HG02678 (cell line): ENCODE data around the gene PAIP2.
"Not testable (repeated sequence)": the region's sequence is repeated elsewhere in the genome, so short reads cannot be mapped to it uniquely, and the experiment has no call there.

Source experiments
- ATAC-seq: cut with Tn5 transposase; IDR thresholded peaks from one replicate; pipeline ENCODE4 v1.9.1; 2021; ENCODE audit warnings: mild to moderate bottlenecking, moderate library complexity; ENCODE audit not compliant: unreplicated experiment

The PAIP2 gene

DNA sequence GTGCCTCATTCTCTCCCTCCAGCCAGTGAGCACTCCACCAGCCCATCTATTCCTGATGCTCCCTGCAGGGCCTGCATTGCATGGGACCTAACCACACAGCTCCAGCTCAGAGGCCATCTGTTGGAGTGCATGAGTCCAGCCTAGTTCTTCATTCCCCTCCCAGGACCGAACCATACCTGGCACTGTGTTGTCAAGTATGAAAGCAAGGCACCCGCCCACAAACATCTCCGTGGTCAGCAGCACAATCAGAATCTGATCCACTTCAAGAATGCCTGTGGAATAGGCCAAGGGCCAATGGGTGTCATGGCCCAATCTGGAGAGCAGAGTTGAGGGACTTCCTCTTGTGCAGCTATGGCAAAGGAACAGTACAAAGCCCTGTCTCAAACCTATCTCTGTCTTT is 35.6 kb downstream of the PAIP2 start:
- no peak for ATAC-seq

DNA sequence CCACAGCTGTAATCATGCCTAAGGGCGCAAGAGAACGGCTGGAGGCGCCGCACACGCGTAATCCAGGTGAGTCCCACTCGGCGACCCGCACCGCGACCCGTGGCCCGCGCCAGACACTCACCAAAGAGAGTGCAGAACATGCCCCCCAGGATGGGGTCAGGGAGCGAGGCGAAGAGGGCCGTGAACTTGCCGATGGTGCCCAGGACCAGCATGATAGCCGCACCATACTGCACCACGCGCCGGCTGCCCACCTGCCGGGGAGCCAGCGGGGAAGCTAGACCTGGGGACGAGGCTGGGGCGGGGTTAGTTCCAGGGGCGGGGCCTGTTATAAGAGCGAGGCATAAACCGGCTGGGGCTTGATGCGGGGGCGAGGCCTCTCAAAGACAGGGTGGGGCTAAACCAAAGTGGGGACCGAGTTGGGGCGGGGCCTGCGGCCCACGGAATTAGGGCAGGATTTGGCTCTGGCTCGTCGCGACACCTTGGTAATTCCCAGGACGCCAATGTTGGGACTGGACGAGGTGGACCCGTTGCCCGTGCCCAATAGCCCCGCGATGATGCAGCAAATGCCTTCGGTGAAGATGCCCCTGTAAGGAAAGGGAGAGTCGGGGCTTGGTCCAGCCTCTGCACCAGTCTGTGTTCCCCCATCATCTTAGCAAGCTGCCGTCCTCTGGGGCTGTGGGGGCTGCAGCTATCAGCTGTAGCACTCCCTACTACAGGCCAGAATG is 36.6 kb downstream of the PAIP2 start:
- no peak for ATAC-seq

DNA sequence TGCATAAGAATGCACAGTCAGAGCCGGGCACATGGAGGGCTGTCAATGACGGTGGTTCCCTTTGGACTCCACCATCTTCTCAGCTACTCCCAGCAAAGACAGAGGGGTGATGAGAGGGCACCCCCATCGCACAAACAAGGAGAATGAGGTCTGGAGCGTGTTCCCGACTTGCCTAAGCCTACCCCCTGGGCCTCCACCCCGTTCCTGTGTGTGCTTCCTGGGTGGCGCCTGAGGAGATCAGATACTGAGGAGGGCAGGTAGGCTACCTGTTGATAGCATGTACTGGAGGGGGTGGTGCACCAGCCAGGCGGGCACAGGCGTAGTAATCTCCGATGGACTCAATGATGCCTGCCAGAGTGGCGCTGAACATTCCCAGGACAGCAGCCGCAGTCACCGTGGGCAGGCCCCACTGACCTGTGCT is 37.3 kb downstream of the PAIP2 start:
- no peak for ATAC-seq

DNA sequence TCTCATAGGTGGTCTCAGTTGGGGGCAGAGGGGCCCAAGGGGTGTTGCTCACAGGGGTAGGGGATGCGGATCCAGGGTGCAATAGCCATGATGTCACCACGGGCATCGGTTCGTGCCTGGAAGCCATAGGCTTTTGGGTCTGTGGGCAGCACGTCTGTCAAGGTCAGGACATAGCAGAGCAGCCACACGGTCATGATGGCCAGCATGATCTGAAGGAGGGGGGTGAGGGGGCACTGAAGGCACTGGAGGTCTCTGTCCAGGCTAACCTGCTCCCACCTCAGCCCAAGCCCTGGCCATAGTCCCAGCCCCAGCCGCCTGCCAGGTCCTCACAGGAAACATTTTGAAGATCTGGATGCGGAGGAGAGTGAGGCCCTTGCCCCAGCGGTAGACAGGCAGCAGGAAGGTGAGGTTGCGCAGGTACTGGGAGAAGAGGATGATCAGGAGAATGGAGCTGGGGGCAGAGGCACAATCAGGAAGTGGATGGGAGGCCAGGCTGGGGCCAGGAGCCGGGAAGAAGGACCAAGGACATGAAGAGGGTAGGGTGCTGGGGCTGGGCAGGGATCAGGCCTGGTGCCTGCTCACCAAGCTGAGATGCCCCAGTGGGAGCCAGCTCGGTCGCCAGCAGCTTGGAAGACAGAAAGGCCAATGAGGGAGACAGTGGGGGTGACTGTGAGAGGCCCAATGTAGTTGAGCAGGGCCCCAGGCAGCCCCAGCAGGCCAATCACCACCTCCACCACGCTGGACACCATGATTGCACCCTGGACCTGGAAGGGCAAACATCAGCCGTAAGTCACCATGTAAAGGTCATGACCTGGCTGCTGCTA is 38.2 kb downstream of the PAIP2 start:
- no peak for ATAC-seq

DNA sequence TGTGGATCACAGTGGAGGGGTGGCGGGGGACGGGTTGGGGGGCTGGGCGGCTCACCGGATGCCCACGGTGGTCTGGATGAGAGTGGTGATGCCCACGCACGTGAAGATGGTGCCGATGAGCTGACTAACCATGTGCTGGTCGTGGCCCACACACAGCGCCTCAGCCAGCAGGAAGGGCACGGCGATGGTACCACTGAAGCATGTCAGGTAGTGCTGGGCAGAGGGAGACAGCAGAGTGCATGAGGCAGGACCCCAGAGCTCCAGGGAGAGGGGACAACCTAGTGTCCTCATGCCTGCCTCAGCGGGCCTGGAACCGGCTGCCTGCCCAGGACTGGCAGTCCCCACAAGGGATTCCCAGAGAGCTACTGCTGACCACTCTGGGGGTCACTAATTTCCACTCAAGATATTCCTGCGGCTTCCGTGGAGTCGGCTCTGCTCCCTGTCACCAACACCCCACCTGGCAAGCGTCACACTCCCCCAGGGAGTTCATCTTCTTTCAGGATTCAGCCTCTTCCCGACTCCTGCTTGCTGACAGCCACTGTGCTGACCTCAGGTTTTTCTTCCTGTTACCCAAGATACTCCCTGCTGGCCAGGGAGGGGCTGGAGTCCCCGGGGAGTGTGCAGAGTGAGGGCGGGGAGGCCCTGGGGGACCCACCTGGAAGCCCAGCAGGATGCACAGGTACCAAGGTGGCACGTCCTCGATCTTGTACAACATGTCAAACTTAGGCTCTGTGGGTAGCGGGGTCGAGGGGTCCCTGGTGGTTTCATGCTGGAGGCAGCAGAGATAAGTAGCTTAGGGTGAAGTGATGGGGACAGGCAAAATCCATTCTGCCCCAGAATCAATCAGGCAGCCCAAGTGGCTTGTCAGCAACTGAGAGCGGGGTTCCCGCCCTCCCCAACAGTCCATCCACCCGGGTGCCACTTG is 40.4 kb downstream of the PAIP2 start:
- no peak for ATAC-seq

DNA sequence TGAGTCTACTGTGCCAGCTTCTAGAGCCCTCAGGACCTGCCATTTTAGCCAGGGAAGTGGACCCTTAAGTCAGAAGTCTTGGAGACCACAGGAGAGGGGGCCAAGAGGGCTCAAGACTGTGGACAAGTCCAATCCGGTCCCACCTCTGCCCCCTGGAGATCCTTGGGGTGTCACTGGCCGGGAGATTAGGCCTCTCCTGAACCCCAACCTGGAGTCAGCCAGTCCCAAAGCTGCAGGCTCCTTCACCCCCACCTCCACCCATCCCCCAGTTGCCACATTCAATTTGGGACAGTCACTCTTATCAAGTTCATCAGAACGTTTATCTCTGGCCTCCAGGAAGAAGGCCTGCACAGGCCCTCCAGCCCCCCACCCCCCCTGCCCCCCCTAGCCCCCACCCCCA is 41.2 kb downstream of the PAIP2 start:
- no peak for ATAC-seq

DNA sequence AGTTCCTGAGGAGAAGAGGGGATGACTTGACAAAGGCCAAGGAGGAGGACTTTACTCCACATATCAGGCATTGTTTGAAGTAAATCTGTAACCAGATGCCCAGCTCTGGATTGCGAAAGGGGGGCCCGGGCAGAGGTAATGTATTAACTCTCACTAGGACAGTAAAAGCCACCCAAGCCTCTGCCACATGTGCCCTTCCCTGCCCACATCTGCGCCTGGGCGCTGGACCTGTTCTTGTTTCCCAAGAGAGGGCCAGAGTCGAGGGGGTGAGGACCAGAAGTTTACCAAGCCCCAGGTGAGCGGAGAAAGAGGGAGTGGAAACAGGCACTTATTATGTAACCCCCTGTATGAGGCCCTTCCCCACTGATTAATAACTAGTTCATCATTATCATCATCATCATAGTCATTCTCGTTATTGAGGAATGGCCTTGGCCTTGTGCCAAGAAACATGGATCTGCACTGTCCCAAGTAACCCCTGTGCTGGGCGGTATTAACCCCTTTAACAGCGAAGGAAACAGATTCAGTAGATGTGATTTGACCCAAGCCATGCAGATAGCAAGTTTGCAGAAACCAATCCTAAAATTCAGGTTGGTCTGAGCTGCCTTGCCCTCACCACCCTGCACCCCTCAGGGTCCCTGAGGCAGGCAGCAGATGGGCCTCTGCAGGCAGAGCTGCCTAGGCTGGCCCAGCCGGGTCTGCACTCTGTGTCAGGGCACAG is 41.8 kb downstream of the PAIP2 start, which contains the start of gene SLC23A1:
Gene SLC23A1 (minus strand): TSS at position 23 of the 718 bp plus-strand sequence. CDS start 44 bp downstream, outside the sequence.
- ATAC-seq = no peak

DNA sequence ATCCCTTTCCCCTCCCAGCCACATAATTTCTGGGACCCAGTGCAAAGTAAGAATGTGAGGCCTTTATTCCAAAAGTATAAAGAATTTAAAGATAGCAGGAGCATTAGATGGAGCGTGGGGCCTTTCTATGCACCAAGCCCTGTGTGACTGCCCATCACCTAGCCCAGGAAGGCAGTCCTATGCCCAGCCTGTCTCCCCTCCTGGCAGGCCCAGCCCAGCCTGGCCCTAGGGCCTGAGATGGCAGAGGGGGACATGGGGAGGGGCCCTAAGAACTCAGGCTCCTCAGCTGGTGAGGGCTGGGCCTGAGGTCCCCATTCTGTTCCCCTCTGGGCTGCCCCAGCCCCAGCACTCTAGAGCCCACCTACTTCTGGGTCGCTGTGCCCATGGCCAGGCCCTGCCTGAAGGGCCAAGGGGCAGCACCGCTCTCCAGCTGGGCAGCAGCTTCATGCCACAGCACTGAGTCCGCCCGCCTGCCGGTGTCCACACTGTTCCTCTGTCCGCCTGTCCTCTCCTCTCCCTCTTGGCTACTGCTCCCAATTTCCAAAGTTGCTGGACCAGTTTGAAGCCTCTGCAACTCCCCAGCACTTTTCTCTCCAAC is 42.4 kb downstream of the PAIP2 start:
- ATAC-seq = no peak

DNA sequence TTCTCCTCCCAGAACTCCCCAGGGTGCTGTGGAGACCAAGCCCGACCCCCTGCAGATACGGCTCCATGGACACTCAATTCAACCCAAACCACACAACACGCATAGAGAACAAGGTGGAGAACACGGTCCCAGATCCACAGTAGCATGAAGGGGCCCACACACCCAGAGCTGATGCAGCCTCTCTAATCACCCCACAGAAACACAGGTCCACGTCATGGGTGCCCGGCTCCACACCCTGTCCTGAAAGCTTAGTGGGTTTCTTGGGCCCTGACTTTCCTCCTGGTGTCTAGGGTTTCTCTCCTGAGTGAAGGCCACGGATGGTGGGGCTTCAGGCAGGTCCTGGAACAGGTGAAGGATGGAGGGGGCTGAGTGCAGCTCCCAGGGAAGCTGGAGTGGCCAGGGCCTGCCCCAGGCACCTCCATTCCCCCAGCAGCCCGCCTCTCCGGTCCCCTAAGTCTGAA is 43.0 kb downstream of the PAIP2 start:
- no peak for ATAC-seq

DNA sequence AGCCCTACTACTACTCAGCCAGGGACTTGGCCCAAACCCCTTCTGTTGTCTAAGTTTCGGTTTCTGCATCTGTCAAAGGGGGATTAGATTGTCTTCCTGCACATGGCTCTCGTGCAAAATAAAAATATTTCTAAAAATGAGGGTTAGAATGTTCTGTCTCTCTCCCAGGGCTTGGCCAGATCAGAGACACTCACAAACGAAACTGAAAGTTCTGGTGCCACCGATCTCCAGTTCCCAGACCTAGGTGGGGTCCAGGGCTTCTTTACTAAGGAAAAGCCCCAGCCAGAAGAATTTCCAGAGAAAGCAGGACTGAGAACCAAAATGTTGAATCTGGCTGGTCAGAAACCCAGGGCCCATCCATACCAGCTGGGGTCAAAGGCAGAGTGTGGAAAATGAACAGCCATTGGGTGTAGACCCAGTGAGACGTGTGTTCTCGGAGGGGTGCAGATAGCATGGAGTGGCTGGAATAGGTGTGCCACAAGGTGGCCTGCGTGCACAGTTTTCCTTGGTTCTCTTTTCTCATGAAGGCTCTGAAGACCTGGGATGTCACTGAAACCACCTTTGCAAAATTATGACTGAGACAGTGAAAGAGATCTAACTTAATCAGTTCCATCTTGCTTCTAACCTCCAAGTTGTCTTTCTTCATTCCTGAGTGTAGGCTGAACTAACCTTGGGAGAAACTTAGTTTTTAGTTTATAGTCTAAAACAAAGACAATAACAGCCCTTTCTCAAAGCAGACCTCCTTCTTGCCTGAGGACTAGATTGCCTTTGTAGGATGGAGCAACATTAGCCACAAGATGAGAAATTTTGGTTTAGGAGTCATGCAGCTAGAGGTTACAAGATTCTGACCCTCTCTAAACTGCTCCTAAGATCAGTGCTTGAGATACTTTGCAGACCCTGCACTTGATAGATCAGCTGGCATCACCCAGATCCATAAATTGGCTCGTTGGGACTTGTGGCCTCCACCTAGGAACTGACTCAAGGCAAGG is 43.7 kb downstream of the PAIP2 start:
- no peak for ATAC-seq

DNA sequence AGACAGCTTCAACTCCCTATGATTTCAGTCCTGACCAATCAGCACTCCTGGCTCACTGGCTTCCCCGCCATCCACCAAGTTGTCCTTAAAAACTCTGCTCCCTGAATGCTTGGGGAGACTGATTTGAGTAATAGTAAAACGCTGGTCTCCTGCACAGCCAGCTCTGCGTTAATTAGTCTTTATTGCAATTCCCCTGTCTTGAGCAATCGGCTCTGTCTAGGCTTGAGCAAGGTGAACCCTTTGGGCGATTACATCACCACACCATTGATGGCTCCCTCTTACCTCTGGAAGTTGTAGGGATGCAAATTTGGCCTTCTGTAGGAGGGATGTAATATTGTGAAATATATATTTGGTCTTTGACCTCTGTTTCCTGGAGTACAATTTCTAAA is 44.4 kb downstream of the PAIP2 start:
- no peak for ATAC-seq

DNA sequence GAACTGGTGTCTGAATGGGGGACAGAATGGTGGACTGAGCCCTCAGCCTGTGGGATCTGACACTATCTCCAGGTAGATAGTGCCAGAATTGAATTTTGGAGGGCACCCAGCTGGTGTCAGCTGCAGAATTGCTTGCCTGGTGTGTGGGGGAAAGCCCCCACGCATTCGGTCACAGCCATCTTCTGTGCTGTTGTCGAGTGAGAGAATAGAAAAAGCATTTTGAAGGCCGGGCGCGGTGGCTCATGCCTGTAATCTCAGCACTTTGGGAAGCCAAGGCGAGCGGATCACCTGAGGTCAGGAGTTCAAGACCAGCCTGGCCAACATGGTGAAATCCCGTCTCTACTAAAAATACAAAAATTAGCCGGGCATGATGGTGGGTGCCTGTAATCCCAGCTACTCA is 45.3 kb downstream of the PAIP2 start:
- not testable (repeated sequence) for ATAC-seq

DNA sequence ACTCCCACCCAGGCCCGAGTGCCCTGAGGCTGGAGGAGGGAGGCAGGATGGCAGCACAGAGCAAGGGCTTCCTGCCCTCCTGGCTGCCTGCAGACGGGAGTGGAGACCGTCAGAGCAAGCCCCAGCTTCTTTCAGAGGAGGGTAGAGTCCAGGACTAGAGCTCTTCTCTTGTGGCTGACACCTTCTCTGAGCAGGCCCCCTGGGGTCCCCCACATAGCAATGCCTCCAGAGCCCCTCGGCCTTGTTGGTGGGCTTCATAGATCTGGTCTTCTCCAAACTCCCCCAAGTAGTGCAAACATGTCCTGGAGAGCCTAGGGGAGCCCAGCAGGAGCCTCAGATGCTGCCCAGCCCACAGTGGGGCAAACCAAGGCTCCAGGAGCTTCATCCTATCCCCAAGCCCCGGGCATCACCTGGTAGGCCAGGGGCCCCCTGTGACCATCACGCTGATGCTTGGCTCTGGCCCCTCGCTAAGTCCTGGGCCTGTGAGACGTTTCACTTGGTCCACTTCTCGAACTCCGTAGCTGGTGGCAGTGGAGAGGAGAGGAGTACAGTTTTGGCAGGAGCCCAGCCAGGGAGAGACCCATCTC is 46.0 kb downstream of the PAIP2 start:
- no peak for ATAC-seq

DNA sequence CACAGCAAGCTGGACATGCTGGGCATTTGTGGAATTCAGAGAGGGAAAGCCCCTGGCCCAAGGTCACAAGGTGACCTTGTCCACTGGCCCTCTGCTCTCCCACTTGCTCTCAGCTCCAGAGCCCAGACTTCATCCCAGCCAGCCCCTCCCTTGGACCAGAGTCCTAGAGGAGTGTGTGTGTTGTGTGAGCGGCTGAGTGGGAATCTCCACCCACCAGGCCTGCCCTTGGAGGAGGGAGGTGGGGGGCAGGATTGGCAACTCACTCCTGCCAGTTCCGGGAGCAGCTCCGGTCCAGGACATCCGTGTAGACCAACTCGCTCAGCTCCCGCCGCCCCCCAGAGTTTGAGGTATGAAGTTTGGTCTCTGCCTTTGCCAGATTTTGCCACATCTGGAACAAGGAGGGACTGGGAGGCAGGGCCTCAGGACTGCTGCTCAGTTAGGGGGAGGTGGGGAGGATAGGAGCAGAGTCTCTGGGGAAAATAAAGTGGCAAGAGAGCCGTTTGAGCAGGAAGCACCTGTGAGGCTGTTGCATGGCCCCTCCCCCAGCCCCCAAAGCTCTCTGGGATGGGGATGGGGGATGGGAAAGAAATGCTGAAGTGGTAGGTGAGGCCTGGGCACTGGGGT is 46.7 kb downstream of the PAIP2 start:
- no peak for ATAC-seq

DNA sequence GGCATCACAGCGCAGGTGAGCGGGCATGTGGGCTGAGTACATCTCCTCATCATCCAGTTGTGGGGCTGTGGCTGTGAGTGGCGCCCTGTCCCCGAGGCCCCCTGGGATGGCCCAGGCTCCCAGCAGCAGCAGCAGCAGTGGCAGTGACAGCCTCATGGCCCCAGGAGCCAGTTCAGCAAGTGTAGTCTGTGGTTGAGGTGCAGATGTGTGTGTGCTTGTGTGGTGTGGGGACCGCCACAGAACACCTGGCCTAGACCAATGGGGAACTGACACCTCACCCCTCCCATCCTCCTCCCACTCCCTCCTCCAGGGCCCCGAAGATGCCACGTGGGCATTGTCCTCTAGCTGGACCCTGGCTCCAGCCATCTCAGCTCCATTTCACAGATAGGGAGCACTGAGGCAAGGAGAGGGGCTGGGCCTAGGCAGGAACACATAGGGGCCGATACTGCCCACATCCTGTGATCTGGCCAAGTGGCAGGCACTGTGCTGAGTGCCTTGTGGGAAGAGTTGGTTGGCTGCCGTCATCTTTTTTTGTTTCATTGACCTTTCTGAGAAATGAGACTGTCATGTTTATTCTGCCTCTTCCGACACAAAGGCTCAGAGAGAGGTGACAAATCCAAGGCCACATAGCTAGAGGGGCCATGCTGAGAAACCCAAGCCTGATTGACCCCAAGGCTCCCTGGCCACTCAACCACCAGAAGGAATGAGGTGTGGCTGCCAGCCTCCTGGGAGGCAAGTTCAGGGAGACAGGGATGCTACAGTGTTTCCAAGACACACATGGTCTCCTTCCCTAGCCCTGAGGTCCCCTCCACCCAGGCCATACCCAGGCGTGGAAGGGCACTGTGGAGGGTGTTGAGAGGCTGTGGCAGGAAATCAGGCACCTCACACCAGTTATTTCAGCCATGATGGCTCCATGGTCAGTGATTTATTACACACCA is 48.3 kb downstream of the PAIP2 start, which contains the start of gene MZB1:
Gene MZB1 (minus strand): TSS at position 213 of the 938 bp plus-strand sequence. CDS start 57 bp downstream, at position 156.
- ATAC-seq = peak; percentile 42

DNA sequence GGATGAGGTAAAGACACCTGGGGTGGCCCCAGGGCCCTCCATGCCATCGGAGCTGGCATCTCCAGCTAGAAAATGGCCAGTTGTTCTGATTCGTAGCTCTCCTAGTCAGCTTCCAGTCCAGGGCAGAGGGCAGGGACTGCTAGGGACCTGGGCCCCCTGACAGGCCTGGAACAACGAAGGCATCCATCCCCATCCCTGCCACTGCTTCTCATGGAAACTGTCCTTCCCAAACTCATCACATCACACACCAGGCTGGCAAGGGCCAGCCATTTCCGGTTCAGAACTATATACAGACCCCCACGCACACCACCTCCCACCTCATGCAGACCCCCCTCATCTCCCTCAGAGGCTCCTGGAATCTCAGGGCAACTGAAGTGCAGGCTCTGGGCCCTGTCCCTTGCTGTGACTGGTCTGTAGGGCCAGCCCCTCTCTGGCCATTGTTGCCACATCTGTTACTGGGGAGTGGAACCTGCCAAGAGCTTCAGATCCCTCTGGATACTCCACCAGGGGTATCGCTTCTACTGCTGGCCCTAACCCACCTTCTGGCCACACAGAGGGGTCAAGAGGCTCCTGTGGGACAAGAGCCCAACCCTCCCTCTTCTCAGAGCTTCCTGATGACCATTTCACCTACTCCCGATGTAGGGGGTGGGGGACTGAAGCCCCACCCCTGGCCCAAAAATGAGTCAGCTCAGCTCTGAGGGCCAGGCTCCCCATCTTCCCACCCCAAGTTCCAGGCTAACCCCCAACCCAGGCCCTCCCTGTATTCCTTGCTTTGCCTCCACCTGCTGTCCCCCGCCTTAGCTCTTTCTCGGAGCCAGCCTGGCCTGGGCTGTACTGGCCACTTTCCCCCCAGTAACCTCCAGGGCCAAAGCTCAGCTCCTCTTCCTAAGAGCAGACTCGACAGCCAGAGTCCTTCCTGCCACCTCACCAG is 49.2 kb downstream of the PAIP2 start:
- no peak for ATAC-seq
